BJ (cell line): Measurements from ENCODE around the gene MORN5. TPM values are rescaled to one million over a fixed set of nuclear protein-coding genes. Genes with fewer than 3 reads are reported as not detected.

Source experiments
- CTCF ChIA-PET: fragments of 350-600 bp; formaldehyde crosslinking; extraction: SDS; loops from one replicate; lab custom pipeline; 2021; ENCODE audit warnings: antibody characterized with exemption, inconsistent platforms; lab: Yijun Ruan, JAX
- POLR2A ChIA-PET: fragments of 300-600 bp; sonication (Branson Sonifier 250); formaldehyde crosslinking; extraction: SDS; loops from one replicate; lab custom pipeline; 2021; ENCODE audit warnings: antibody characterized with exemption; lab: Charles Lee
- DNase-seq: peaks from one replicate; pipeline ENCODE4 v3.0.0-alpha.2; 2011; ENCODE audit warnings: low read depth
- H3K27me3 ChIP-seq: 2 replicates; pipeline ENCODE4 v1.6.0; 2011; ENCODE audit warnings: low read length; ENCODE audit not compliant: control insufficient read depth, insufficient read depth
- H3K36me3 ChIP-seq: 2 replicates; pipeline ENCODE4 v1.5.1; 2011; ENCODE audit warnings: low read length; ENCODE audit not compliant: control insufficient read depth, insufficient read depth
- H3K4me3 ChIP-seq: 2 replicates; pipeline ENCODE4 v1.5.1; 2011; ENCODE audit warnings: low read depth, mild to moderate bottlenecking, control low read depth, low read length
- polyA plus RNA-seq: library from polyadenylated mRNA; depleted of rRNA; stranded (reverse); fragments of >200 nt; gene quantifications from 2 replicates; pipeline ENCODE4 v1.2.3, GENCODE V29; 2011; rRNA removed
- small RNA-seq: library from RNA; depleted of rRNA; stranded (forward); fragments of <200 nt; gene quantifications from one replicate; pipeline ENCODE3, GENCODE V24; 2012; ENCODE audit warnings: low replicate concordance, low read depth; ENCODE audit not compliant: insufficient read length
- TF ChIP-seq, protein P1 (sequence below): IDR thresholded peaks from 2 replicates; pipeline ENCODE4 v1.5.1; 2011; ENCODE audit warnings: low read depth, mild to moderate bottlenecking, control low read depth, inconsistent platforms, low read length, moderate library complexity; ENCODE audit not compliant: insufficient read depth

The MORN5 gene
- polyA plus RNA-seq, 1 experiment = not detected

DNA sequence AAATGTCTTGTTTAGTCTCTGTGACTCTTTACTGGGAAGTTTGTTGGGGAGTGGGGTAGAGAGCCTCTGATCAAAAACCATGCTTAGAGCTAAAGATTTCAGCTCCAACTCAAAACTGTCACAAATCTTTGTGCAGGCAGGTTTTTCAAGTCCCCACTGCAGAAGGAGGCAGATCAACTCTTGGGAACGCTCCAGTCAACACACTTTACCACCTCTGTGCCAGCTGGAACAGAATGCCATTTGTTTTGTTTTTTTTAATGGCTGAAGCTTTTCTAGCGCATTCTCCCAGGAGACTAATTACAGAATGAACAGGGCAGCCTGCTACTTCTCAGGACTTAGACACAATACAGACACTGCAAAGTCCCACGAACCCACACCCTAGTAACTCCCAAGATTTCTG, 87.0 kb downstream of the MORN5 start:
- ChIA-PET CTCF (interaction anchor here (1.0 to 1.4 kb wide), 2 partner anchors 122 to 126 kb away, joined by 3 read pairs; no protein-coding TSS in a partner anchor), POLR2A (no interaction called here)
- Histone ChIP-seq H3K27me3 (no peaks in the 10 kb centered on the region), H3K36me3 (peaks cover 17% of the 10 kb centered on the region), H3K4me3 (no peak overlapping the region)
- DNase-seq = no peak
- TF ChIP-seq, protein P1, sequence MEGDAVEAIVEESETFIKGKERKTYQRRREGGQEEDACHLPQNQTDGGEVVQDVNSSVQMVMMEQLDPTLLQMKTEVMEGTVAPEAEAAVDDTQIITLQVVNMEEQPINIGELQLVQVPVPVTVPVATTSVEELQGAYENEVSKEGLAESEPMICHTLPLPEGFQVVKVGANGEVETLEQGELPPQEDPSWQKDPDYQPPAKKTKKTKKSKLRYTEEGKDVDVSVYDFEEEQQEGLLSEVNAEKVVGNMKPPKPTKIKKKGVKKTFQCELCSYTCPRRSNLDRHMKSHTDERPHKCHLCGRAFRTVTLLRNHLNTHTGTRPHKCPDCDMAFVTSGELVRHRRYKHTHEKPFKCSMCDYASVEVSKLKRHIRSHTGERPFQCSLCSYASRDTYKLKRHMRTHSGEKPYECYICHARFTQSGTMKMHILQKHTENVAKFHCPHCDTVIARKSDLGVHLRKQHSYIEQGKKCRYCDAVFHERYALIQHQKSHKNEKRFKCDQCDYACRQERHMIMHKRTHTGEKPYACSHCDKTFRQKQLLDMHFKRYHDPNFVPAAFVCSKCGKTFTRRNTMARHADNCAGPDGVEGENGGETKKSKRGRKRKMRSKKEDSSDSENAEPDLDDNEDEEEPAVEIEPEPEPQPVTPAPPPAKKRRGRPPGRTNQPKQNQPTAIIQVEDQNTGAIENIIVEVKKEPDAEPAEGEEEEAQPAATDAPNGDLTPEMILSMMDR = no peak

- ChIA-PET CTCF (interaction anchor here (0.7 kb wide), 1 partner anchor 129 kb away, joined by 3 read pairs; no protein-coding TSS in a partner anchor), POLR2A (no interaction called here)
- Histone ChIP-seq H3K4me3 (no peak overlapping the region), H3K36me3 (peaks cover 14% of the 10 kb centered on the region), H3K27me3 (no peaks in the 10 kb centered on the region)
- TF ChIP-seq, protein P1 = no peak
- DNase-seq = no peak
Measured at GRCh38 chr9:122248448-122248865, 88.7 kb downstream of the MORN5 start.

Small RNA genes lying within 50 kb of the gene (small RNA-seq; reads per million reads assigned to genes)
- not detected for gene MIR4478

Other genes starting within 250 kb of the MORN5 start
- 5.6 TPM in 2 replicates for gene TTLL11, start 66.6 kb upstream of the MORN5 start, polyA plus RNA-seq
- 52.4 and 76.6 TPM in 2 replicates for gene NDUFA8, start 129 bp upstream of the MORN5 start, polyA plus RNA-seq
- gene LHX6, start 69.0 kb downstream of the MORN5 start, polyA plus RNA-seq = not detected in 2 replicates
- 14.7 and 29.3 TPM in 2 replicates for gene RBM18, start 104.9 kb downstream of the MORN5 start, polyA plus RNA-seq
- gene MRRF, start 105.0 kb downstream of the MORN5 start, polyA plus RNA-seq = 35.1 and 51.2 TPM in 2 replicates
- 72.6 and 102 TPM in 2 replicates for gene PTGS1, start 211.1 kb downstream of the MORN5 start, polyA plus RNA-seq